GM12872 (cell line): ENCODE data around the gene CPB2.

ENCODE experiments used
- TF ChIP-seq, protein P1 (sequence below): IDR thresholded peaks from 3 replicates; pipeline ENCODE4 v1.5.1; 2011; ENCODE audit warnings: low read depth, mild to moderate bottlenecking, low read length, moderate library complexity; ENCODE audit not compliant: insufficient read depth

The CPB2 gene

GRCh38 chr13:46031581-46032263 lies 73.1 kb downstream of the CPB2 start:
- TF ChIP-seq, protein P1, sequence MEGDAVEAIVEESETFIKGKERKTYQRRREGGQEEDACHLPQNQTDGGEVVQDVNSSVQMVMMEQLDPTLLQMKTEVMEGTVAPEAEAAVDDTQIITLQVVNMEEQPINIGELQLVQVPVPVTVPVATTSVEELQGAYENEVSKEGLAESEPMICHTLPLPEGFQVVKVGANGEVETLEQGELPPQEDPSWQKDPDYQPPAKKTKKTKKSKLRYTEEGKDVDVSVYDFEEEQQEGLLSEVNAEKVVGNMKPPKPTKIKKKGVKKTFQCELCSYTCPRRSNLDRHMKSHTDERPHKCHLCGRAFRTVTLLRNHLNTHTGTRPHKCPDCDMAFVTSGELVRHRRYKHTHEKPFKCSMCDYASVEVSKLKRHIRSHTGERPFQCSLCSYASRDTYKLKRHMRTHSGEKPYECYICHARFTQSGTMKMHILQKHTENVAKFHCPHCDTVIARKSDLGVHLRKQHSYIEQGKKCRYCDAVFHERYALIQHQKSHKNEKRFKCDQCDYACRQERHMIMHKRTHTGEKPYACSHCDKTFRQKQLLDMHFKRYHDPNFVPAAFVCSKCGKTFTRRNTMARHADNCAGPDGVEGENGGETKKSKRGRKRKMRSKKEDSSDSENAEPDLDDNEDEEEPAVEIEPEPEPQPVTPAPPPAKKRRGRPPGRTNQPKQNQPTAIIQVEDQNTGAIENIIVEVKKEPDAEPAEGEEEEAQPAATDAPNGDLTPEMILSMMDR = no peak

- TF ChIP-seq, protein P1 = no peak
Observed at GRCh38 chr13:46025157-46025556, 79.7 kb downstream of the CPB2 start.

GRCh38 chr13:46022481-46022880 lies 82.4 kb downstream of the CPB2 start:
- TF ChIP-seq, protein P1 = no peak

DNA sequence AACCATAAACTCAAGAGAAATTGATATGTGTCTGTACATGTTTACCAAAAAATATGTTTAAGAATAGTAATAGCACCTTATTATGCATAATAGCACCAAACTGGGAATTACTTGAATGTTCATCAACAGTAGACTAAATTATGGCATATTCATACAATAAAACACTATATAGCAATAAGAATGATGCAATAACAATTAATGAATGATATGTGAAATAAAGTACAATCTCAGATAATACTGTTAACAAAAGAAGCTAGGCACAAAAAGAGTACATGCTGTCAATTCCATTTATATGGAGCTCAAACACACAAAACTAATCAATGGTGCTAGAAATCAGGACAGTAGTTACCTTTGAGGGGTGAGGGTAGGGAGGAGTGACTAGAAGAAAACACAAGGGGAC lies 88.6 kb downstream of the CPB2 start:
- TF ChIP-seq, protein P1 = no peak

GRCh38 chr13:46015366-46015765 lies 89.5 kb downstream of the CPB2 start:
- TF ChIP-seq, protein P1 = no peak

GRCh38 chr13:46012404-46012803 lies 92.4 kb downstream of the CPB2 start:
- TF ChIP-seq, protein P1 = no peak

DNA sequence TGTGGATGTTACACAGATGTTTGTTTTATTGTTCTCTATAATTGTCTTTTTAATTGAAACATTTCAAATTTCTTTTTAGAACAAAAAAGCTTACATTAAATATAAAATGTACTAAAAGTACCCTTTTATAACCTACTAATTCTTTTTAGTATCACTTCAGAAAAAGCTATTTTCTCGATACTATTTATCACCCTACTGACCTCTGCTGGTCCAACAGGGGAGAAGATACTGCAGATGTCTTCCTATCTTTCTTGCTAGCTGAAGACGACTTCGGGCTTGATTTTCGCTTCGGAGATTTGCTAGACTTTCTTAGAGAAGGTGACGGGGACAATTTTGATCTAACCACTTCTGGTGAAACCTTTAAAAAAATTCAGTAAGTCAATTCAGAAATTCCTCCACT lies 94.7 kb downstream of the CPB2 start:
- TF ChIP-seq, protein P1 = no peak
